Osteocyte (in vitro differentiated cells): ENCODE data around the gene MRGPRF. TPM values are rescaled to one million over a fixed set of nuclear protein-coding genes. Genes with fewer than 3 reads are reported as not detected.

Experiments used
- DNase-seq: peaks from one replicate; pipeline ENCODE4 v3.0.0; 2021; ENCODE audit warnings: mixed read lengths; ENCODE audit not compliant: unreplicated experiment; ENCODE audit errors: extremely low spot score
- H3K27ac Mint-ChIP-seq: one replicate; pipeline ENCODE4 v1.8.0; 2021; ENCODE audit warnings: mild to moderate bottlenecking, mixed read lengths; ENCODE audit not compliant: unreplicated experiment
- H3K27me3 Mint-ChIP-seq: one replicate; pipeline ENCODE4 v1.8.0; 2021; ENCODE audit warnings: mixed read lengths; ENCODE audit not compliant: unreplicated experiment
- H3K36me3 Mint-ChIP-seq: one replicate; pipeline ENCODE4 v1.8.0; 2021; ENCODE audit warnings: mixed read lengths; ENCODE audit not compliant: unreplicated experiment
- H3K4me1 Mint-ChIP-seq: one replicate; pipeline ENCODE4 v1.8.0; 2021; ENCODE audit warnings: mixed read lengths; ENCODE audit not compliant: unreplicated experiment
- H3K4me3 Mint-ChIP-seq: one replicate; pipeline ENCODE4 v1.8.0; 2021; ENCODE audit warnings: mild to moderate bottlenecking, moderate library complexity, mixed read lengths; ENCODE audit not compliant: unreplicated experiment
- H3K9me3 Mint-ChIP-seq: one replicate; pipeline ENCODE4 v1.8.0; 2021; ENCODE audit warnings: mixed read lengths; ENCODE audit not compliant: unreplicated experiment
- CTCF ChIP-seq: fragments of 200-600 bp; sonication (generic); IDR thresholded peaks from 2 replicates; pipeline ENCODE4 v1.5.0; 2021; ENCODE audit warnings: antibody characterized with exemption, mild to moderate bottlenecking, moderate library complexity
- total RNA-seq: library from RNA; stranded (reverse); gene quantifications from 2 replicates; pipeline ENCODE4 v1.2.1, GENCODE V29; 2021

Gene MRGPRF
- total RNA-seq, 1 donor from 2014 or later: 7.0 TPM

- H3K36me3 Mint-ChIP-seq: peaks cover 5% of the 10 kb centered on the region
- H3K27me3 Mint-ChIP-seq: no peaks in the 10 kb centered on the region
- no peak for TF ChIP-seq CTCF
- peak overlapping the region; percentile 97 for H3K27ac Mint-ChIP-seq
- DNase-seq: no peak
- H3K4me3 Mint-ChIP-seq: no peak overlapping the region
- H3K9me3 Mint-ChIP-seq: no peaks in the 10 kb centered on the region
- H3K4me1 Mint-ChIP-seq: peaks cover 68% of the 10 kb centered on the region
These were observed 3.4 kb downstream of the MRGPRF start for GRCh38 chr11:69009441-69010211.

GRCh38 chr11:69008737-69009440 is 4.2 kb downstream of the MRGPRF start:
- H3K27me3 Mint-ChIP-seq: no peaks in the 10 kb centered on the region
- no peak for TF ChIP-seq CTCF
- H3K4me3 Mint-ChIP-seq: no peak overlapping the region
- H3K4me1 Mint-ChIP-seq: peaks cover 60% of the 10 kb centered on the region
- H3K27ac Mint-ChIP-seq: peak overlapping the region; percentile 97
- no peaks in the 10 kb centered on the region for H3K9me3 Mint-ChIP-seq
- peaks cover 5% of the 10 kb centered on the region for H3K36me3 Mint-ChIP-seq
- DNase-seq: peak; percentile 94

DNA sequence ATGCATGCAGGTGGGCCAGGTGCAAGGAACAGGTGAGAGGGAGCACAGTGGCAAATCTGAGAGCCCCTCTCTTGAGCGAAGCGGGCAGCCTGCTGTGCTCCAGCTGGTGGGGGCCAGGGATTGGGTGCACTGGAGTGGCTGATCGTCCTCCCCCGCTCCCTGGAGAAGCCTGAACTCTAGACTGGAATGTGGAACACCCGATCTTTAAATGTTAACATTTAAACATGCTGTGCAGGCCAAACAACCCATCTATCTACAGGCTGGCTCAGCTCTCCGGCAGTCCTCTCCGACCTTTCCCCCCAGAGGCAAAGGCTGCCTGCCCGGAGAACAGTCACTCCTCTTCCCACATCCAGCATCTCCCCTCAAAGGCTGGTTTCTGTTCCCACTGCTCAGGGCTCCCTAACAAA is 5.1 kb downstream of the MRGPRF start:
- no peaks in the 10 kb centered on the region for H3K27me3 Mint-ChIP-seq
- H3K27ac Mint-ChIP-seq: peak overlapping the region; percentile 97
- no peak for DNase-seq
- no peak overlapping the region for H3K4me3 Mint-ChIP-seq
- TF ChIP-seq CTCF: no peak
- H3K9me3 Mint-ChIP-seq: no peaks in the 10 kb centered on the region
- H3K4me1 Mint-ChIP-seq: peaks cover 58% of the 10 kb centered on the region
- H3K36me3 Mint-ChIP-seq: peaks cover 5% of the 10 kb centered on the region

- Mint-ChIP-seq H3K36me3 (peaks cover 5% of the 10 kb centered on the region), H3K4me1 (peaks cover 59% of the 10 kb centered on the region), H3K9me3 (no peaks in the 10 kb centered on the region), H3K27ac (no peak overlapping the region), H3K27me3 (no peaks in the 10 kb centered on the region), H3K4me3 (no peak overlapping the region)
- no peak for TF ChIP-seq CTCF
- DNase-seq: no peak
These were observed 6.2 kb downstream of the MRGPRF start for GRCh38 chr11:69006816-69007215.
